HFFc6 (cell line): Measurements from ENCODE around the gene KNDC1. TPM values are rescaled to one million over a fixed set of nuclear protein-coding genes. Genes with fewer than 3 reads are reported as not detected.

Experiments used
- DNase-seq: peaks from one replicate; pipeline ENCODE4 v3.0.0-alpha.2; 2018
- H3K27ac Mint-ChIP-seq: 2 replicates; pipeline ENCODE4 v1.8.0; 2020; ENCODE audit warnings: mild to moderate bottlenecking, mixed read lengths
- H3K27me3 Mint-ChIP-seq: 2 replicates; pipeline ENCODE4 v1.8.0; 2021; ENCODE audit warnings: mild to moderate bottlenecking, moderate library complexity, mixed read lengths; ENCODE audit not compliant: insufficient read depth
- H3K36me3 Mint-ChIP-seq: 2 replicates; pipeline ENCODE4 v1.8.0; 2021; ENCODE audit warnings: low read depth, mixed read lengths
- H3K4me1 Mint-ChIP-seq: 2 replicates; pipeline ENCODE4 v1.8.0; 2020; ENCODE audit warnings: low read depth, mixed read lengths
- H3K4me3 Mint-ChIP-seq: 2 replicates; pipeline ENCODE4 v1.8.0; 2020; ENCODE audit warnings: mild to moderate bottlenecking, moderate library complexity, mixed read lengths
- H3K9me3 Mint-ChIP-seq: 2 replicates; pipeline ENCODE4 v1.8.0; 2020; ENCODE audit warnings: mild to moderate bottlenecking, mixed read lengths
- total RNA-seq, 6 experiments: library from RNA; stranded (reverse); fragmentation: NEBNext Ultra II Directional; extraction: Animal tissue kit (Norgen Biotek cat#: 25700); gene quantifications; 2 replicates in 1 of 6; 3 replicates in 5 of 6; pipeline ENCODE4 v1.2.3, GENCODE V29; 2021
- TF ChIP-seq, protein P1 (sequence below): fragments of 200-600 bp; sonication (generic); IDR thresholded peaks from 2 replicates; pipeline ENCODE4 v1.5.0; 2021; ENCODE audit warnings: antibody characterized with exemption, mild to moderate bottlenecking

The KNDC1 gene
- total RNA-seq, 6 experiments from 2014 or later = 0.05 to 1.00 (median 0.28) TPM; not detected in 3

DNA sequence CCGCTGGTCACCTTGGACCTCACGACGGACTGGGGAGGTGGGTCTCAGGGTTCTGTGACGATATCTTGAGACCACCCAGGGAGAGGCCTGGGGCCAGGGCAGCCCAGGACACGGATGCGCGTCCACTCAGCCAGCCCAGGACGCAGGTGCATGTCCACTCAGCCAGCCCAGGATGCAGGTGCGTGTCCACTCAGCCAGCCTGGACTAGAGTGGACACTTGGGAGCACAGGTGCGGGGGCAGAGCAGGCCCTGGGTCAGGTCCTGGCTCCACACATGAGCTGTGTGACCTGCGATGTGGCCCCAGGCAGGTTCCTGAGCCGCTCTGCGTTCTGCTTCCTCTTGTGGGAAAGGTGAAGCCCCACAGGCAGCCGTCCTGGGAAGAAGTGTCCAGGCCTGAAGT lies 22.2 kb downstream of the KNDC1 start:
- TF ChIP-seq, protein P1, sequence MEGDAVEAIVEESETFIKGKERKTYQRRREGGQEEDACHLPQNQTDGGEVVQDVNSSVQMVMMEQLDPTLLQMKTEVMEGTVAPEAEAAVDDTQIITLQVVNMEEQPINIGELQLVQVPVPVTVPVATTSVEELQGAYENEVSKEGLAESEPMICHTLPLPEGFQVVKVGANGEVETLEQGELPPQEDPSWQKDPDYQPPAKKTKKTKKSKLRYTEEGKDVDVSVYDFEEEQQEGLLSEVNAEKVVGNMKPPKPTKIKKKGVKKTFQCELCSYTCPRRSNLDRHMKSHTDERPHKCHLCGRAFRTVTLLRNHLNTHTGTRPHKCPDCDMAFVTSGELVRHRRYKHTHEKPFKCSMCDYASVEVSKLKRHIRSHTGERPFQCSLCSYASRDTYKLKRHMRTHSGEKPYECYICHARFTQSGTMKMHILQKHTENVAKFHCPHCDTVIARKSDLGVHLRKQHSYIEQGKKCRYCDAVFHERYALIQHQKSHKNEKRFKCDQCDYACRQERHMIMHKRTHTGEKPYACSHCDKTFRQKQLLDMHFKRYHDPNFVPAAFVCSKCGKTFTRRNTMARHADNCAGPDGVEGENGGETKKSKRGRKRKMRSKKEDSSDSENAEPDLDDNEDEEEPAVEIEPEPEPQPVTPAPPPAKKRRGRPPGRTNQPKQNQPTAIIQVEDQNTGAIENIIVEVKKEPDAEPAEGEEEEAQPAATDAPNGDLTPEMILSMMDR = no peak
- Mint-ChIP-seq H3K4me3 (no peak overlapping the region), H3K4me1 (no peaks in the 10 kb centered on the region), H3K9me3 (peaks cover 32% of the 10 kb centered on the region), H3K27ac (no peak overlapping the region), H3K36me3 (peaks cover 11% of the 10 kb centered on the region), H3K27me3 (peaks cover 9% of the 10 kb centered on the region)
- no peak for DNase-seq

DNA sequence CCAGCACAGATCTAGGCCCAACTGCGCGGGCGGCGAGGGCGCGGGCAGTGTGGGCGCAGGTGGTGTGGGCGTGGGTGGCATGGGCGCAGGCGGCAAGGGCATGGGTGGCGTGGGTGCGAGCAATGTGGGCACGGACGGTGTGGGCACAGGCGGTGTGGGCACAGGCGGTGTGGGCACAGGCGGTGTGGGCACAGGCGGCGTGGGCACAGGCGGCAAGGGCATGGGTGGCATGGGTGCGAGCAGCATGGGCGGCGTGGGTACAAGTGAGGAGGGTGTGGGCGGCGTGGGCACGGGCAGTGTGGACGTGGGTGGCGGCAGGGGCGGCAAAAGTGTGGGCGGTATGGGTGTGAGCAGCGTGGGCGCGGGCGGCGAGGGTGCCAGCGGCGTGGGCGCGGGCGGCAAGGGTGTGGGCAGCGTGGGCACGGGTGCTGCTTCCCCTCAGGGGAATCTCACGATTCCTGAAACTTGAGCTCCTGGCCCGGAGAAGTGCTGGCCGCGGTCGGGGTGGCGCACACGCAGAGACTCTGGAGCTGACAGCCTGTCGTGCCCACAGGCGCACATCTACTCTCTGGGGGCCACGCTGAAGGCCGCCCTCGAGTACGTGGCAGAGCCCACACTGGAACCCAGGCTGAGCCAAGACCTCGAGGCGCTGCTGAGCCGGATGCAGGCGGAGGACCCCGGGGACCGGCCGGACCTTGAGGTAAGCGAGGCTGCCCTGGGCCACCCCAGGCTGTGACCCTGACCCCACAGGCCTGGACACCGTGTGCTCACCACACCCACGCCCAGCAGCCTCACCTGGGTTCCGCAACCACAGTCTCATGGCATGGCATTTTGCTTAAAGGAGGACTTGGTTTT lies 23.0 kb downstream of the KNDC1 start:
- Mint-ChIP-seq H3K9me3 (peaks cover 24% of the 10 kb centered on the region), H3K4me3 (no peak overlapping the region), H3K4me1 (no peaks in the 10 kb centered on the region), H3K27me3 (peaks cover 9% of the 10 kb centered on the region), H3K27ac (no peak overlapping the region), H3K36me3 (peaks cover 3% of the 10 kb centered on the region; the same call in 1 of the 2 replicates)
- no peak for DNase-seq
- TF ChIP-seq, protein P1 = no peak

DNA sequence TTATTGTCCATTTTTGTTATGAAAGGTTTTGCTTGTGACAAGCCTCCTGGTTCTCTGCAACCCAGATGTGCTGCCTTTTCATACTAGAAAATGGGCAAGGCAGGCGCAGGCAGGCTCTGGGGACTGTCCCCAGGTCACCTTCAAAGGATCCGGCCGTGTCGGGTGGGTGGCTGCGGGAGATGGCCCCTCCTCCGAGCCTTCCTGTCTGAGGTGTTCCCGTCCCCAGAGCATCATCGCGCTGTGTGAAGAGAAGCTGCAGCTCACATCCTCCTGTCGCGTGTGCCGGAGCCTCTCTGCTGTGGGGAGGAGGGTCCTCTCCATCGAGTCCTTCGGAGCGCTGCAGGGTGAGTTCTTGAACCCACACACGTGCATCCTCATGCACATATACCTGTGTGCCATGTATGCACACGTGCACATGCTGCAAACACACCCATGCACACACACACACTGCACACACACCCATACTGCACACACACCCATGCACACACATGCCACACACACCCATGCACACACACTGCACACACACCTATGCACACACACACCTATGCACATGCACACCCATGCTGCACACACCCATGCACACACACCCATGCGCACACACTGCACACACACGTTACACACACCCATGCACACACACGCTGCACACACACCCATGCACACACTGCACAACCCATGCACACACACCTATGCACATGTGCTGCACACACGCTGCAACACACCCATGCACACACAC lies 23.8 kb downstream of the KNDC1 start:
- Mint-ChIP-seq H3K27me3 (peaks cover 9% of the 10 kb centered on the region), H3K36me3 (no peaks in the 10 kb centered on the region; the same call in 1 of the 2 replicates), H3K27ac (no peak overlapping the region), H3K4me1 (no peaks in the 10 kb centered on the region), H3K4me3 (no peak overlapping the region), H3K9me3 (peaks cover 17% of the 10 kb centered on the region)
- DNase-seq = no peak
- TF ChIP-seq, protein P1 = no peak

DNA sequence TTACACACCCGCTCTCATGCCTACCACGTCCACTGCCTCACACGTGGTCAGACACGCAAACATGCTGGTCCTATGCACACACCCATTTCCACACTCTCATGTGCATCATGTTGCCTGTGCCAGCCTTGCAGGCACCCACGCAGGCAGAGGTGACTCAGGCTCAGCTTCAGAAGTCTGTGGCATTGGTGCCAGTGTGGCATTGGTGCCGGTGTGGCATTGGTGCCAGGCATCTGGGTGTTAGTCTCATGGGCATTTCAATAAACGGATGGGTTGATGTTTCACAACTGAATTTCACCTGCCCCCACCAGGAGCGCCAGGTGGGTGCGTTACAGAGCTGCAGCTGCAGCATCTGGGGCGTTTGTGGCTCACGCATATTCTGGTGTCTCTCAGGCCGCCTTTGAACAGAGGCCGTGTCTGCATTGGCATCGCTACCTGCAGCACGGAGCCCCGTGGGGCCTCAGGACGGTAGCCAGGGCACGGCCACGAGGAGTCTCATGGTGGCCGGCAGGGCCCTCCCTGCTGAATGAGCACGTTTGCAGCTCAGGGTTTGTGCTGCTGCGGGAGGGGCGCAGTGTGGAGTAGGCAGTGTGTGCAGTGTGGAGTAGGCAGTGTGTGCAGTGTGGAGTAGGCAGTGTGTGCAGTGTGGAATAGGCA lies 24.7 kb downstream of the KNDC1 start:
- H3K36me3 Mint-ChIP-seq = no peaks in the 10 kb centered on the region; the same call in 1 of the 2 replicates
- H3K9me3 Mint-ChIP-seq = peaks cover 17% of the 10 kb centered on the region

DNA sequence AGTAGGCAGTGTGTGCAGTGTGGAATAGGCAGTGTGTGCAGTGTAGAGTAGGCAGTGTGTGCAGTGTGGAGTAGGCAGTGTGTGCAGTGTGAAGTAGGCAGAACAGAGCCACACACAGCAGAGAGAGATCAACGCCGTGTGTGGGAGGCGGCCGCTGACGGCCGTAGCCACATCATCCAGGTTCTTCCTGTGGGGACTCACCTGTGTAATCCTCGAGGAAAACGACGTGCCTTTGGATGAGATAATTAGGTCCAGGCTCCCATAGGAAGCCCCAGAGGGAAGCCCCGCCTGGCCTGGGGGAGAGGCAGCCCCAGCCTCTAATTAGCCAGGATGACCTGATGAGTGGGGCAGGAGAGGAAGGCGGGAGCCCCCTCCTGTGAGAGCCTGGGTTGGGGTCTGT lies 25.4 kb downstream of the KNDC1 start:
- TF ChIP-seq, protein P1 = no peak
- Mint-ChIP-seq H3K27ac (no peak overlapping the region), H3K36me3 (no peaks in the 10 kb centered on the region; the same call in 1 of the 2 replicates), H3K27me3 (peaks cover 7% of the 10 kb centered on the region), H3K9me3 (peaks cover 16% of the 10 kb centered on the region), H3K4me3 (no peak overlapping the region), H3K4me1 (no peaks in the 10 kb centered on the region)
- DNase-seq = no peak

More for the DNA sequence above, 24.7 kb downstream of the KNDC1 start:
- Mint-ChIP-seq H3K27me3 (peaks cover 9% of the 10 kb centered on the region), H3K27ac (no peak overlapping the region), H3K4me1 (no peaks in the 10 kb centered on the region), H3K4me3 (no peak overlapping the region)
- TF ChIP-seq, protein P1 = no peak
- no peak for DNase-seq
